K562 (cell line): ENCODE data around the gene SCN8A. TPM values are rescaled to one million over a fixed set of nuclear protein-coding genes. Genes with fewer than 3 reads are reported as not detected.

Experiments used
- ATAC-seq: fragments of 200-7000 bp; cut with Tn5 transposase; 3 replicates; pipeline ENCODE4 v1.9.1; 2020; ENCODE audit warnings: moderate library complexity
- BruUV-seq: library from RNA; stranded (reverse); fragments of 400-500 nt; replicated peaks from 2 replicates; lab custom pipeline; 2021; lab: Mats Ljungman, UMichigan
- CTCF ChIA-PET: fragments of 300-600 bp; formaldehyde crosslinking; extraction: SDS; loops from one replicate; lab custom pipeline; 2021; ENCODE audit warnings: low intra/inter-chr PET ratio; lab: Yijun Ruan, JAX
- POLR2A ChIA-PET: fragments of 300-600, 350-650 bp; sonication (Branson Sonifier 250); formaldehyde crosslinking; extraction: SDS; loops from one replicate; lab custom pipeline; 2021; ENCODE audit warnings: antibody characterized with exemption, inconsistent platforms; lab: Yijun Ruan, JAX
- DNase-seq, 4 experiments: peaks; one replicate each; pipeline versions ENCODE4 v3.0.0 to v3.0.0-alpha.2; 2011 to 2018; ENCODE audit warnings: low spot score in 3 of 4, mixed read lengths in 3 of 4; ENCODE audit errors: extremely low read depth in 1 of 4
- FAIRE-seq: peaks from 2 replicates; lab custom pipeline; 2011; peaks lifted over from hg19 to GRCh38; lab: Jason Lieb, UNC
- H2AFZ ChIP-seq: 2 replicates; pipeline ENCODE4 v1.6.0; 2011; ENCODE audit warnings: low read depth, low read length, control low read depth, inconsistent platforms
- H3K27ac ChIP-seq: fragments of 200-600 bp; 3 replicates; pipeline ENCODE4 v1.8.0; 2011; ENCODE audit warnings: low read depth, mild to moderate bottlenecking, control low read depth, inconsistent platforms, low read length, moderate library complexity, mixed read lengths; ENCODE audit errors: extremely low read depth
- H3K27me3 ChIP-seq, 2 experiments: fragments of 300-600 bp in 1 of 2; 2 replicates in 1 of 2; 3 replicates in 1 of 2; pipeline versions ENCODE4 v1.6.0 to v1.8.0; 2011; ENCODE audit warnings: inconsistent platforms in 2 of 2, low read length in 2 of 2, mild to moderate bottlenecking in 1 of 2, mixed read lengths in 1 of 2, moderate library complexity in 1 of 2; ENCODE audit not compliant: control insufficient read depth in 2 of 2, insufficient read depth in 2 of 2
- H3K36me3 ChIP-seq: fragments of 300-600 bp; 3 replicates; pipeline ENCODE4 v1.8.0; 2011; ENCODE audit warnings: mild to moderate bottlenecking, low read length, inconsistent platforms; ENCODE audit not compliant: control insufficient read depth, insufficient read depth
- H3K4me1 ChIP-seq, 2 experiments: fragments of 200-600 bp in 1 of 2; replicated peaks in 1 of 2; 2 replicates in 1 of 2; 3 replicates in 1 of 2; pipeline versions ENCODE4 v1.5.1 to v1.8.0; 2011; ENCODE audit warnings: inconsistent platforms in 2 of 2, low read length in 2 of 2, mild to moderate bottlenecking in 1 of 2, mixed read lengths in 1 of 2, moderate library complexity in 1 of 2; ENCODE audit not compliant: control insufficient read depth in 2 of 2, insufficient read depth in 2 of 2
- H3K4me2 ChIP-seq: 2 replicates; pipeline ENCODE4 v1.6.1; 2011; ENCODE audit warnings: low read length, control low read depth, inconsistent platforms, mixed read lengths; ENCODE audit not compliant: insufficient read depth
- H3K4me3 ChIP-seq: fragments of 200-600 bp; sonication (generic), shearing (Covaris generic); 2 replicates; pipeline ENCODE4 v1.5.1; 2016; ENCODE audit warnings: control low read depth, inconsistent platforms
- H3K79me2 ChIP-seq: fragments of 200-600 bp; 3 replicates; pipeline ENCODE4 v1.8.0; 2011; ENCODE audit warnings: low read length, inconsistent platforms; ENCODE audit not compliant: control insufficient read depth, insufficient read depth
- H3K9ac ChIP-seq, 2 experiments: 2 replicates each; pipeline versions ENCODE4 v1.6.0 to v1.6.1; 2011; ENCODE audit warnings: low read depth in 2 of 2, low read length in 2 of 2, control low read depth in 1 of 2, inconsistent platforms in 1 of 2, mild to moderate bottlenecking in 1 of 2, mixed read lengths in 1 of 2; ENCODE audit not compliant: insufficient read depth in 1 of 2
- H3K9me1 ChIP-seq: one replicate; pipeline ENCODE4 v1.6.0; 2011; ENCODE audit warnings: inconsistent platforms, mild to moderate bottlenecking, low read length, moderate library complexity; ENCODE audit not compliant: control insufficient read depth, insufficient read depth
- H3K9me3 ChIP-seq: replicated peaks from 2 replicates; pipeline ENCODE4 v1.5.1; 2011; ENCODE audit warnings: low read depth, low read length, inconsistent platforms; ENCODE audit not compliant: control insufficient read depth, insufficient read depth
- H4K20me1 ChIP-seq: replicated peaks from 2 replicates; pipeline ENCODE4 v1.6.1; 2011; ENCODE audit warnings: low read length, inconsistent platforms, mixed read lengths; ENCODE audit not compliant: control insufficient read depth, insufficient read depth
- CUX1 ChIP-seq: fragments of 200-800 bp; sonication (Bioruptor generic); IDR thresholded peaks from 2 replicates; pipeline ENCODE4 v1.6.1; 2016; ENCODE audit warnings: missing genetic modification characterization, missing compliant biosample characterization
- HMGXB4 ChIP-seq: sonication (generic); formaldehyde crosslinking; IDR thresholded peaks from 2 replicates; pipeline ENCODE4 v1.8.1; 2023; ENCODE audit warnings: mild to moderate bottlenecking, missing genetic modification reagents
- NFIX ChIP-seq: fragments of 250-450 bp; sonication (Bioruptor Pico); IDR thresholded peaks from 2 replicates; pipeline ENCODE4 v1.4.0; 2020; ENCODE audit warnings: low read depth, mild to moderate bottlenecking, moderate library complexity
- POLR2B ChIP-seq: fragments of 450-650 bp; IDR thresholded peaks from 2 replicates; pipeline ENCODE4 v1.6.1; 2018; ENCODE audit warnings: low read depth; ENCODE audit not compliant: partially characterized antibody
- RERE ChIP-seq: sonication (generic); formaldehyde crosslinking; IDR thresholded peaks from 2 replicates; pipeline ENCODE4 v1.8.0; 2023; ENCODE audit warnings: missing genetic modification reagents, mild to moderate bottlenecking, borderline replicate concordance
- SIN3B ChIP-seq: fragments of 450-650 bp; IDR thresholded peaks from 2 replicates; pipeline ENCODE4 v1.6.1; 2017; ENCODE audit warnings: low read depth, mild to moderate bottlenecking, moderate library complexity
- ZNF3 ChIP-seq: fragments of 250-450 bp; sonication (Bioruptor Pico); IDR thresholded peaks from 2 replicates; pipeline ENCODE4 v1.5.0; 2021; ENCODE audit warnings: mild to moderate bottlenecking, moderate library complexity
- WGBS: fragments of 100-300 bp; shearing (Covaris generic); methylation state at CpG from one replicate; pipeline ENCODE4 v1.1.6; 2016; ENCODE audit warnings: low coverage, mixed read lengths; ENCODE audit not compliant: insufficient coverage; ENCODE audit errors: missing lambda C conversion rate; 5-methylcytosine and 5-hydroxymethylcytosine counted together
- in situ Hi-C: fragments of 300-500 bp; cut with MboI; formaldehyde crosslinking; loops from 4 replicates; pipeline ENCODE4 v1.15.0; 2018; ENCODE audit warnings: inconsistent platforms, mixed read lengths
- intact Hi-C: fragments of 100-400 bp; cut with micrococcal nuclease; formaldehyde crosslinking; loops from 2 replicates; pipeline ENCODE4 v1.14.2; 2022
- polyA plus RNA-seq, 8 experiments: library from polyadenylated mRNA; depleted of rRNA in 4 of 8; stranded (reverse) in 5 of 8; unstranded in 3 of 8; fragments of >200 nt; fragmentation: Nextera tagmentation in 2 of 8; fragmentation: Illumina TruSeq in 1 of 8; extraction: Ambion mirVana in 2 of 8; extraction: Trizol in 1 of 8; gene quantifications; 2 replicates each; pipeline versions ENCODE4 v1.2.1 to v1.2.3, GENCODE V29; 2011 to 2014; ENCODE audit warnings: inconsistent platforms in 1 of 8, missing spikeins in 1 of 8
- total RNA-seq, 7 experiments: library from RNA; depleted of rRNA in 6 of 7; stranded (reverse); fragments of >200 nt in 6 of 7; fragmentation: Illumina TruSeq in 2 of 7; extraction: Trizol in 2 of 7; gene quantifications; 2 replicates each; pipeline versions ENCODE4 v1.2.1 to v1.2.3, GENCODE V29; 2011 to 2021; ENCODE audit warnings: low replicate concordance in 1 of 7

Gene SCN8A
- total and polyA plus RNA-seq, 9 of the 15 experiments (the other 6 are each of a cell fraction or from before 2014, with no cell fraction given), result 0.03 to 0.29 (median 0.15) TPM; not detected in 1

- Histone ChIP-seq H3K79me2 (no peaks in the 10 kb centered on the region), H3K9ac (no peak overlapping the region), H3K4me1 (no peaks in the 10 kb centered on the region), H3K9me1 (no peaks in the 10 kb centered on the region), H4K20me1 (no peaks in the 10 kb centered on the region), H3K4me2 (no peak overlapping the region), H3K4me3 (no peak overlapping the region), H3K9me3 (no peaks in the 10 kb centered on the region), H3K27me3 (peaks cover 0 to 2% of the 10 kb centered on the region in 2 experiments; a peak in 2 of 5 replicates), H3K27ac (no peak overlapping the region), H2AFZ (no peak overlapping the region), H3K36me3 (no peaks in the 10 kb centered on the region)
- in situ Hi-C loops (no loop called here), intact Hi-C loops (no loop called here)
- DNase-seq (no peak), ATAC-seq (no peak), FAIRE-seq (no peak)
- TF ChIP-seq ZNF3 (CRISPR knock-in tag), result no peak
- TF ChIP-seq NFIX (CRISPR knock-in tag), result no peak
- no peak for TF ChIP-seq POLR2B
- TF ChIP-seq RERE, result no peak
- no peak for TF ChIP-seq HMGXB4 (CRISPR knock-in tag)
- TF ChIP-seq SIN3B, result no peak
- TF ChIP-seq CUX1, result no peak
- CTCF ChIA-PET, result no interaction called here
- WGBS, result 0% methylated on average over 1 of the region's 1 CpG
- POLR2A ChIA-PET, result no interaction called here
- BruUV-seq, result no TSS peak
Measured at GRCh38 chr12:51669996-51670395, 79.0 kb downstream of the SCN8A start.
